Measurements from ENCODE around the gene PDZD2. TPM values are rescaled to one million over a fixed set of nuclear protein-coding genes. Genes with fewer than 3 reads are reported as not detected.
"Not testable (repeated sequence)": the region's sequence is repeated elsewhere in the genome, so short reads cannot be mapped to it uniquely, and the experiment has no call there.

The PDZD2 gene
- total RNA-seq, 2 experiments from 2014 or later: 0.04 to 0.14 TPM

DNA sequence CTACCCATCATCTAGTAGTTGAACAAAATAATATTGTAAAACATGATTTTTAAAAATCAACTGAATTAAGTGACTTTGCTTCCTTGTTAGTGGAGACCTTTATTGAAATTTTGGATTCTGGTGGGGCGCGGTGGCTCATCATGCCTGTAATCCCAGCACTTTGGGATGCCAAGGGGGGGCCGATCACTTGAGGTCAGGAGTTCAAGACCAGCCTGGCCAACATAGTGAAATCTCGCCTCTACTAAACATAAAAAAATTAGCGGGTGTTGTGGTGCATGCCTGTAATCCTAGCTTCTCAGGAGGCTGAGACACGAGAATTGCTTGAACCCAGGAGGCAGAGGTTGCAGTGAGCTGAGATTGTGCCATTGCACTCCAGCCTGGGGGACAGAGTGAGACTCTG is 439.9 kb downstream of the PDZD2 start:
- H3K27ac Mint-ChIP-seq; H3K9me3 Mint-ChIP-seq (ENCODE audit: low read depth); DNase-seq; H3K27me3 Mint-ChIP-seq; H3K4me1 Mint-ChIP-seq; POLR2A ChIA-PET; ATAC-seq; H3K4me3 Mint-ChIP-seq; H3K36me3 Mint-ChIP-seq (ENCODE audit: low read depth): not testable (repeated sequence)
- CTCF ChIA-PET: interaction anchor here (0.6 to 1.3 kb wide), 4 partner anchors 14 to 261 kb away, joined by 3 to 8 read pairs (median 4); no protein-coding TSS in a partner anchor
- intact Hi-C loops (cut with DNase I, micrococcal nuclease): loop anchor here in 1 of 2 experiments (10.0 kb wide), 1 partner anchor 154 kb away; no protein-coding TSS in a partner anchor

DNA sequence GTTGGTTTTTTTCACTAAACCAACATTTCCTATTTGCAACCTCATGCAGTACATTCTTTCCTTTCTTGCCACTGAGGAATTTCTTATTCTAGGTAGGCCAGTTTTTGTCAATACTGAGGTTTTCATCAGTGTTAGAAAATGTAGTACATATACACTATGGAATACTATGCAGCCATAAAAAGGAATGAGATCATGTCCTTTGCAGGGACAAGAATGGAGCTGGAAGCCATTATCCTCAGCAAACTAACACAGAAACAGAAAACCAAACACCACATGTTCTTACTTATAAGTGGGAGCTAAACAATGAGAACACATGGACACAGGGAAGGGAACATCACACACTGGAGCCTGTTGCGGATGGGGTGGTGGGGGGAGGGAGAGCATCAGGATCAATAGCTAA is 441.6 kb downstream of the PDZD2 start:
- CTCF ChIA-PET; intact Hi-C loops (cut with DNase I, micrococcal nuclease); H3K36me3 Mint-ChIP-seq (ENCODE audit: low read depth); H3K27ac Mint-ChIP-seq; H3K4me3 Mint-ChIP-seq; H3K27me3 Mint-ChIP-seq; DNase-seq; H3K9me3 Mint-ChIP-seq (ENCODE audit: low read depth); ATAC-seq; POLR2A ChIA-PET; H3K4me1 Mint-ChIP-seq: not testable (repeated sequence)

DNA sequence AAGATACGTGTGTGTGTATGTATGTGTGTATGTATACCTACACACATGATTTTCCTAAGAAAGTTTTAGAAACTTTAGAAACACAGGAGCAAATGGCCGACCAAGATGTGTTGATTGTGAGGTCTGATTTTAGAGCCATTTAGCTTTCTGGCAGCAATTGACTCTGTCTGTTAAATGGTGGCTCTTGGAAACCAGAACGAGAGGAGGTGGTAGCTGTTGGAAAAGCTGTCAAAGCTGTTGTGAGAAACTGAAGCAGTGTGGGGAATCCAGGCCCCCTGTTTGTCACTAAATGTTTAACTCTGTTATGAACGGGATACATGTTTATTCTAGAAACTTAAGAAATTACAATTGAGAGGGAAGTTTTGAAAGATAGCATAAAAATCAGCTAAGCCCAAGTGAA is 443.8 kb downstream of the PDZD2 start:
- intact Hi-C loops (cut with DNase I, micrococcal nuclease): no loop called here
- H3K4me3 Mint-ChIP-seq: no peak overlapping the region
- H3K27ac Mint-ChIP-seq: no peak overlapping the region
- no peaks in the 10 kb centered on the region for H3K9me3 Mint-ChIP-seq (ENCODE audit: low read depth)
- ChIA-PET CTCF (interaction anchor here (0.6 to 1.0 kb wide), 3 partner anchors 10 to 58 kb away, joined by 3 read pairs; no protein-coding TSS in a partner anchor), POLR2A (no interaction called here)
- no peaks in the 10 kb centered on the region for H3K4me1 Mint-ChIP-seq
- no peaks in the 10 kb centered on the region for H3K36me3 Mint-ChIP-seq (ENCODE audit: low read depth)
- no peaks in the 10 kb centered on the region for H3K27me3 Mint-ChIP-seq
- no peak for DNase-seq
- no peak for ATAC-seq

DNA sequence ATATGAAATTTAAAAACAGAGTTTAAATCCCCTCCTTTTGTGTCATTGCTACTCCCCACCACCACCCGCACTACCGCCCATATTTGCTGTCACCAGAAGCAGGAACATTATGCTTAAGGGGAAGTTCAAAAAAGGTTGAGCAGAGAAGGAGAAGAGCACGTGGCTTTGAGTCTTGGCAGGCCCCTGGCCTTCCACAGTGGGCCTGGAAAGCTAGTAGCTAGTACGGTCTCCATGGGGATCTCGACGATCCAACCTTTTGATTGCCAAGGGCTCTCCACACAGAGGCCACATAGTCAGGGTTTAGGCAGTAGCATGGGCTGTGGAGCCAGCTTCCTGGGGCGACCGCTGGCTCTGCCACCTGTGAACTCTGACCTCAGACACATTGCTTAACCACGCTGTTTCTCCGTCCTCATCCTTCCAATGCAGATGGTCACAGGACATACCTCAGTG is 445.1 kb downstream of the PDZD2 start:
- Mint-ChIP-seq H3K36me3 (ENCODE audit: low read depth) (no peaks in the 10 kb centered on the region), H3K4me1 (no peaks in the 10 kb centered on the region), H3K4me3 (no peak overlapping the region), H3K9me3 (ENCODE audit: low read depth) (no peaks in the 10 kb centered on the region), H3K27ac (no peak overlapping the region), H3K27me3 (no peaks in the 10 kb centered on the region)
- ATAC-seq (no peak), DNase-seq (no peak)
- intact Hi-C loops (cut with DNase I, micrococcal nuclease): no loop called here
- ChIA-PET CTCF (interaction anchor here (0.8 to 1.5 kb wide), 2 partner anchors 23 to 196 kb away, joined by 3 to 4 read pairs; no protein-coding TSS in a partner anchor), POLR2A (no interaction called here)

DNA sequence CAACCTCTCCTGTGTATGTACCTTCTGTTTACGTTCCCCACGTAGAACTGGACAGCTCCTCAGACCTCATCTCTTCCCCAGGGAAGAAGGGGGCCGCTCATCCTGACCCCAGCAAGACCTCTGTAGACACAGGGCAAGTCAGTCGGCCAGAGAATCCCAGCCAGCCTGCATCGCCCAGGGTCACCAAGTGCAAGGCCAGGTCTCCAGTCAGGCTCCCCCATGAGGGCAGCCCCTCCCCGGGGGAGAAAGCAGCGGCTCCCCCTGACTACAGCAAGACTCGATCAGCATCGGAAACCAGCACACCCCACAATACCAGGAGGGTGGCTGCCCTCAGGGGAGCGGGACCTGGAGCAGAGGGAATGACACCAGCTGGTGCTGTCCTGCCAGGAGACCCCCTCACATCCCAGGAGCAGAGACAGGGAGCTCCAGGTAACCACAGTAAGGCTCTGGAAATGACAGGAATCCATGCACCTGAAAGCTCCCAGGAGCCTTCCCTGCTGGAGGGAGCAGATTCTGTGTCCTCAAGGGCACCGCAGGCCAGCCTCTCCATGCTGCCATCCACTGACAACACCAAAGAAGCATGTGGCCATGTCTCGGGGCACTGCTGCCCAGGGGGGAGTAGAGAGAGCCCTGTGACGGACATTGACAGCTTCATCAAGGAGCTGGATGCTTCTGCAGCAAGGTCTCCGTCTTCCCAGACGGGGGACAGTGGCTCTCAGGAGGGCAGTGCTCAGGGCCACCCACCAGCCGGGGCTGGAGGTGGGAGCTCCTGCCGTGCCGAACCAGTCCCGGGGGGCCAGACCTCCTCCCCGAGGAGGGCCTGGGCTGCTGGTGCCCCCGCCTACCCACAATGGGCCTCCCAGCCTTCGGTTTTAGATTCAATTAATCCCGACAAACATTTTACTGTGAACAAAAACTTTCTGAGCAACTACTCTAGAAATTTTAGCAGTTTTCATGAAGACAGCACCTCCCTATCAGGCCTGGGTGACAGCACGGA is 448.5 kb downstream of the PDZD2 start:
- Mint-ChIP-seq H3K4me1 (no peaks in the 10 kb centered on the region), H3K9me3 (ENCODE audit: low read depth) (no peaks in the 10 kb centered on the region), H3K27ac (no peak overlapping the region), H3K27me3 (no peaks in the 10 kb centered on the region), H3K4me3 (no peak overlapping the region), H3K36me3 (ENCODE audit: low read depth) (no peaks in the 10 kb centered on the region)
- intact Hi-C loops (cut with DNase I, micrococcal nuclease): no loop called here
- CTCF ChIA-PET: interaction anchor here (0.6 to 1.7 kb wide), 2 partner anchors 262 to 1025 kb away, joined by 3 to 4 read pairs; no protein-coding TSS in a partner anchor
- DNase-seq (no peak), ATAC-seq (no peak)
- POLR2A ChIA-PET: no interaction called here

DNA sequence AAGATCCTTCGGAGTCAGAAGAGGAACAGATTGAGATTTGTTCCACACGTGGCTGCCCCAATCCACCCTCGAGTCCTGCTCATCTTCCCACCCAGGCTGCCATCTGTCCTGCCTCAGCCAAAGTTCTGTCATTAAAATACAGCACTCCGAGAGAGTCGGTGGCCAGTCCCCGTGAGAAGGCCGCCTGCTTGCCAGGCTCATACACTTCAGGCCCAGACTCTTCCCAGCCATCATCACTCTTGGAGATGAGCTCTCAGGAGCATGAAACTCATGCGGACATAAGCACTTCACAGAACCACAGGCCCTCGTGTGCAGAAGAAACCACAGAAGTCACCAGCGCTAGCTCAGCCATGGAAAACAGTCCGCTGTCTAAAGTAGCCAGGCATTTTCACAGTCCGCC is 449.3 kb downstream of the PDZD2 start:
- intact Hi-C loops (cut with DNase I, micrococcal nuclease): no loop called here
- ATAC-seq: no peak
- no peak for DNase-seq
- ChIA-PET CTCF (interaction anchor here (1.7 kb wide), 1 partner anchor 263 kb away, joined by 4 read pairs; no protein-coding TSS in a partner anchor), POLR2A (no interaction called here)
- Mint-ChIP-seq H3K4me1 (no peaks in the 10 kb centered on the region), H3K27me3 (no peaks in the 10 kb centered on the region), H3K27ac (no peak overlapping the region), H3K4me3 (no peak overlapping the region), H3K9me3 (ENCODE audit: low read depth) (no peaks in the 10 kb centered on the region), H3K36me3 (ENCODE audit: low read depth) (no peaks in the 10 kb centered on the region)

DNA sequence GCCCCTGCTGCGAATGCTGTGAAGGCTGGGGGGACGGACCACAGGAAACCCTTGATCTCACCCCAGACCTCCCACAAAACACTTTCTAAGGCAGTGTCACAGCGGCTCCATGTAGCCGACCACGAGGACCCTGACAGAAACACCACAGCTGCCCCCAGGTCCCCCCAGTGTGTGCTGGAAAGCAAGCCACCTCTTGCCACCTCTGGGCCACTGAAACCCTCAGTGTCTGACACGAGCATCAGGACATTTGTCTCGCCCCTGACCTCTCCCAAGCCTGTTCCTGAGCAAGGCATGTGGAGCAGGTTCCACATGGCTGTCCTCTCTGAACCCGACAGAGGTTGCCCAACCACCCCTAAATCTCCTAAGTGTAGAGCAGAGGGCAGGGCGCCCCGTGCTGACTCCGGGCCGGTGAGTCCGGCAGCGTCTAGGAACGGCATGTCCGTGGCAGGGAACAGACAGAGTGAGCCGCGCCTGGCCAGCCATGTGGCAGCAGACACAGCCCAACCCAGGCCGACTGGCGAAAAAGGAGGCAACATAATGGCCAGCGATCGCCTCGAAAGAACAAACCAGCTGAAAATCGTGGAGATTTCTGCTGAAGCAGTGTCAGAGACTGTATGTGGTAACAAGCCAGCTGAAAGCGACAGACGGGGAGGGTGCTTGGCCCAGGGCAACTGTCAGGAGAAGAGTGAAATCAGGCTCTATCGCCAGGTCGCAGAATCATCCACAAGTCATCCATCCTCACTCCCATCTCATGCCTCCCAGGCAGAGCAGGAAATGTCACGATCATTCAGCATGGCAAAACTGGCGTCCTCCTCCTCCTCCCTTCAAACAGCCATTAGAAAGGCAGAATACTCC is 450.4 kb downstream of the PDZD2 start:
- intact Hi-C loops (cut with DNase I, micrococcal nuclease): no loop called here
- CTCF ChIA-PET: no interaction called here
- POLR2A ChIA-PET: no interaction called here
- no peaks in the 10 kb centered on the region for H3K9me3 Mint-ChIP-seq (ENCODE audit: low read depth)
- no peaks in the 10 kb centered on the region for H3K27me3 Mint-ChIP-seq
- peaks cover 2% of the 10 kb centered on the region for H3K4me1 Mint-ChIP-seq
- DNase-seq: no peak
- no peaks in the 10 kb centered on the region for H3K36me3 Mint-ChIP-seq (ENCODE audit: low read depth)
- no peak overlapping the region for H3K27ac Mint-ChIP-seq
- ATAC-seq: no peak
- H3K4me3 Mint-ChIP-seq: no peak overlapping the region

DNA sequence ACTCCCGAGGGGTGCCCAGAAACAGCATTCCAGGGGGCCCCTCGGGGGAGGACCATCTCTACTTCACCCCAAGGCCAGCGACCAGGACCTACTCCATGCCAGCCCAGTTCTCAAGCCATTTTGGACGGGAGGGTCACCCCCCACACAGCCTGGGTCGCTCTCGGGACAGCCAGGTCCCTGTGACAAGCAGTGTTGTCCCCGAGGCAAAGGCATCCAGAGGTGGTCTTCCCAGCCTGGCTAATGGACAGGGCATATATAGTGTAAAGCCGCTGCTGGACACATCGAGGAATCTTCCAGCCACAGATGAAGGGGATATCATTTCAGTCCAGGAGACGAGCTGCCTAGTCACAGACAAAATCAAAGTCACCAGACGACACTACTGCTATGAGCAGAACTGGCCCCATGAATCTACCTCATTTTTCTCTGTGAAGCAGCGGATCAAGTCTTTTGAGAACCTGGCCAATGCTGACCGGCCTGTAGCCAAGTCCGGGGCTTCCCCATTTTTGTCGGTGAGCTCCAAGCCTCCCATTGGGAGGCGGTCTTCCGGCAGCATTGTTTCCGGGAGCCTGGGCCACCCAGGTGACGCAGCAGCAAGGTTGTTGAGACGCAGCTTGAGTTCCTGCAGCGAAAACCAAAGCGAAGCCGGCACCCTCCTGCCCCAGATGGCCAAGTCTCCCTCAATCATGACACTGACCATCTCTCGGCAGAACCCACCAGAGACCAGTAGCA is 451.3 kb downstream of the PDZD2 start:
- peaks cover 2% of the 10 kb centered on the region for H3K4me1 Mint-ChIP-seq
- intact Hi-C loops (cut with DNase I, micrococcal nuclease): no loop called here
- H3K9me3 Mint-ChIP-seq (ENCODE audit: low read depth): no peaks in the 10 kb centered on the region
- H3K27me3 Mint-ChIP-seq: no peaks in the 10 kb centered on the region
- POLR2A ChIA-PET: no interaction called here
- H3K36me3 Mint-ChIP-seq (ENCODE audit: low read depth): no peaks in the 10 kb centered on the region
- CTCF ChIA-PET: interaction anchor here (0.6 to 1.0 kb wide), 2 partner anchors 256 to 271 kb away, joined by 3 to 4 read pairs; no protein-coding TSS in a partner anchor
- DNase-seq: no peak
- no peak overlapping the region for H3K4me3 Mint-ChIP-seq
- H3K27ac Mint-ChIP-seq: no peak overlapping the region
- no peak for ATAC-seq

DNA sequence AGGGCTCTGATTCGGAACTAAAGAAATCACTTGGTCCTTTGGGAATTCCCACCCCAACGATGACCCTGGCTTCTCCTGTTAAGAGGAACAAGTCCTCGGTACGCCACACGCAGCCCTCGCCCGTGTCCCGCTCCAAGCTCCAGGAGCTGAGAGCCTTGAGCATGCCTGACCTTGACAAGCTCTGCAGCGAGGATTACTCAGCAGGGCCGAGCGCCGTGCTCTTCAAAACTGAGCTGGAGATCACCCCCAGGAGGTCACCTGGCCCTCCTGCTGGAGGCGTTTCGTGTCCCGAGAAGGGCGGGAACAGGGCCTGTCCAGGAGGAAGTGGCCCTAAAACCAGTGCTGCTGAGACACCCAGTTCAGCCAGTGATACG is 451.8 kb downstream of the PDZD2 start:
- no peaks in the 10 kb centered on the region for H3K9me3 Mint-ChIP-seq (ENCODE audit: low read depth)
- POLR2A ChIA-PET: no interaction called here
- DNase-seq (no peak), ATAC-seq (no peak)
- H3K27ac Mint-ChIP-seq: no peak overlapping the region
- CTCF ChIA-PET: interaction anchor here (0.5 to 1.0 kb wide), 3 partner anchors 154 to 272 kb away, joined by 3 to 4 read pairs (median 3); no protein-coding TSS in a partner anchor
- peaks cover 2% of the 10 kb centered on the region for H3K4me1 Mint-ChIP-seq
- H3K27me3 Mint-ChIP-seq: no peaks in the 10 kb centered on the region
- no peaks in the 10 kb centered on the region for H3K36me3 Mint-ChIP-seq (ENCODE audit: low read depth)
- intact Hi-C loops (cut with DNase I, micrococcal nuclease): no loop called here
- H3K4me3 Mint-ChIP-seq: no peak overlapping the region

DNA sequence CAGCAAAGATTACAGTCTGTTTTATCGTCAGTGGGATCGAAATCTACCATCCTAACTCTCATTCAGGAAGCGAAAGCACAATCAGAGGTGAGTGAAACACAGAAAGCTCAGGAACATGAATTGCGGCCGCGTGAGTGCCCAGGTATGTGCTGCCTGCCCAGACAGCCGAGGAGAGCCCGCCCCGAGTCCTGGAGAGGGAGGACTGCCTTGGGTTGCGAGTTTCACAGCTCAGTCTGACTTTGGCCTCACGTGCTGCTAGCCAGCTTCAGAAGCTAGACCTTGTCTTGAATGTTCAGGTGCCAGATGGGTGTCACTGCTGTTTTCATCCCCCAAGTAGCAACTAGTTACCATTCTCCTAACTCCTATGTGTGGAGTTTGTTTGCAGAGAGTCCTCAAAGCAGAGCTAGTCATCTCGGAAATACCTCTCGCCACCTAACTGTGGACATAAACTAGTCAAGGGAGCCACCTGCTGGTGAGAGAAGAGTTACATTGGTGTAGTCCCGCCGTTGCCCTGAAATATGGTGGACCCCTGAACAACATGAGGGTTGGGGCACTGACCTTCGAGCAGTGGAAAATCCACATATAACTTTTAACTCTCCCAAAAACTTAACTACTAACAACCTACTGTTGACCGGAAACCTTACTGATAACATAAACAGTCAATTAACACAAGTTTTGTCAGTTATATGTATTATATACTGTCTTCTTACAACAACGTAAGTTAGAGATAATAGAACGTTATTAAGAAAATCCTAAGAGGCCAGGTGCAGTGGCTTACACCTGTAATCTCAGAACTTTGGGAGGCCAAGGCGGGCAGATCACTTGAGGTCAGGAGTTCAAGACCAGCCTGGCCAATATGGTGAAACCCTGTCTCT is 454.2 kb downstream of the PDZD2 start:
- peaks cover 2% of the 10 kb centered on the region for H3K4me1 Mint-ChIP-seq
- H3K4me3 Mint-ChIP-seq: no peak overlapping the region
- DNase-seq (peak; percentile 82), ATAC-seq (peak; percentile 97)
- H3K27ac Mint-ChIP-seq: no peak overlapping the region
- H3K9me3 Mint-ChIP-seq (ENCODE audit: low read depth): no peaks in the 10 kb centered on the region
- no peaks in the 10 kb centered on the region for H3K36me3 Mint-ChIP-seq (ENCODE audit: low read depth)
- H3K27me3 Mint-ChIP-seq: no peaks in the 10 kb centered on the region
- CTCF ChIA-PET: interaction anchor here (0.5 to 2.4 kb wide), 39 partner anchors 8 to 563 kb away, joined by 3 to 32 read pairs (median 3); no protein-coding TSS in a partner anchor
- intact Hi-C loops (cut with DNase I, micrococcal nuclease): loop anchor here (1.0 kb wide), 2 partner anchors 268 to 512 kb away; no protein-coding TSS in a partner anchor
- POLR2A ChIA-PET: interaction anchor here (0.5 kb wide), 1 partner anchor 220 kb away, joined by 5 read pairs; no protein-coding TSS in a partner anchor
